Activated naive CD8-positive, alpha-beta T cell treated with anti-CD3 and anti-CD28 coated beads, Interleukin-2, amount 10 ng/mL, durations not matched to agents 7 days and 5 days (primary cell): ENCODE measurements around the gene MAVS. TPM values are rescaled to one million over a fixed set of nuclear protein-coding genes. Genes with fewer than 3 reads are reported as not detected.

Experiments used
- ATAC-seq: fragments of 150-1000 bp; cut with Tn5 transposase; one replicate; pipeline ENCODE4 v1.10.0; 2021; ENCODE audit warnings: low read depth, moderate library complexity
- POLR2A ChIA-PET: fragments of 350-600 bp; sonication (Branson Sonifier 250); formaldehyde crosslinking; loops from one replicate; lab custom pipeline; 2021; ENCODE audit warnings: antibody characterized with exemption; lab: Charles Lee
- DNase-seq: peaks from one replicate; pipeline ENCODE4 v3.0.0; 2021
- H3K27ac Mint-ChIP-seq: one replicate; pipeline ENCODE4 v1.8.0; 2022; ENCODE audit warnings: mild to moderate bottlenecking, mixed read lengths
- H3K27me3 Mint-ChIP-seq: one replicate; pipeline ENCODE4 v1.8.0; 2022; ENCODE audit warnings: mild to moderate bottlenecking, moderate library complexity, mixed read lengths
- H3K36me3 Mint-ChIP-seq: one replicate; pipeline ENCODE4 v1.8.0; 2021; ENCODE audit warnings: mild to moderate bottlenecking, mixed read lengths
- H3K4me1 Mint-ChIP-seq: one replicate; pipeline ENCODE4 v1.8.0; 2021; ENCODE audit warnings: mixed read lengths
- H3K4me3 Mint-ChIP-seq: one replicate; pipeline ENCODE4 v1.8.0; 2022; ENCODE audit warnings: mild to moderate bottlenecking, moderate library complexity, mixed read lengths
- H3K9me3 Mint-ChIP-seq: one replicate; pipeline ENCODE4 v1.8.0; 2021; ENCODE audit warnings: mixed read lengths
- microRNA-seq: library from miRNA; unstranded; fragments of <30 nt; microRNA quantifications from one replicate; pipeline ENCODE4 v1.2.0, GENCODE V29; 2022
- total RNA-seq, 2 experiments: library from RNA; stranded (reverse); gene quantifications; one replicate each; pipeline ENCODE4 v1.2.3, GENCODE V29; 2021

The MAVS gene
- total RNA-seq, 2 experiments from 2014 or later = 36.3 to 36.8 TPM

DNA sequence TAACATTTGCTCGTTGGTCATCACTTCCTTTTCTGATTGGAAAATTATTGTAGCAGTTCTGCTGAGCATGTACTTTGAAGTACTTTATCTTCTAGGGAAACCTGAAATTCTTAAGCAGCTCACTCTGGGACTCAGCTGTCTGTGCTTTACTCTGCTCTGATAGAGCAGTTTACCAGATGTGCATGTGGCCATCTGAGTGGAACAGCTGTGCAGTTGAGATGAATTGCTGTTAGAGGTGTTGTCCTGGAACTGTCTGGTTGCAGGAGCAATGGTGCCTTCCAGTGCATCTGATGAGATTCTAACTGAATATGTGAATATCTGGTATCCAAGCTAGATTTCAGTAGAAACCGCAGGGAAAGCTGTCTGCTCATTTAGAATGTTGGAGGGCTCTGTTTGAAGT, 69.7 kb downstream of the MAVS start:
- POLR2A ChIA-PET = interaction anchor here (0.6 kb wide), 1 partner anchor 71 kb away, joined by 4 read pairs; no protein-coding TSS in a partner anchor
- Mint-ChIP-seq H3K36me3 (peaks cover 51% of the 10 kb centered on the region), H3K27ac (no peak overlapping the region), H3K4me3 (no peak overlapping the region), H3K27me3 (no peaks in the 10 kb centered on the region), H3K4me1 (peaks cover 15% of the 10 kb centered on the region), H3K9me3 (no peaks in the 10 kb centered on the region)
- DNase-seq = no peak
- no peak for ATAC-seq

GRCh38 chr20:3919352-3919751, 72.7 kb downstream of the MAVS start:
- peaks cover 35% of the 10 kb centered on the region for H3K36me3 Mint-ChIP-seq
- no peaks in the 10 kb centered on the region for H3K9me3 Mint-ChIP-seq
- H3K27ac Mint-ChIP-seq = peak overlapping the region; percentile 24
- DNase-seq (no peak), ATAC-seq (no peak)
- H3K4me1 Mint-ChIP-seq = peaks cover 27% of the 10 kb centered on the region
- H3K27me3 Mint-ChIP-seq = no peaks in the 10 kb centered on the region
- H3K4me3 Mint-ChIP-seq = no peak overlapping the region
- POLR2A ChIA-PET = interaction anchor here (0.8 to 1.2 kb wide), 2 partner anchors 9 to 146 kb away, joined by 3 to 4 read pairs; no protein-coding TSS in a partner anchor

DNA sequence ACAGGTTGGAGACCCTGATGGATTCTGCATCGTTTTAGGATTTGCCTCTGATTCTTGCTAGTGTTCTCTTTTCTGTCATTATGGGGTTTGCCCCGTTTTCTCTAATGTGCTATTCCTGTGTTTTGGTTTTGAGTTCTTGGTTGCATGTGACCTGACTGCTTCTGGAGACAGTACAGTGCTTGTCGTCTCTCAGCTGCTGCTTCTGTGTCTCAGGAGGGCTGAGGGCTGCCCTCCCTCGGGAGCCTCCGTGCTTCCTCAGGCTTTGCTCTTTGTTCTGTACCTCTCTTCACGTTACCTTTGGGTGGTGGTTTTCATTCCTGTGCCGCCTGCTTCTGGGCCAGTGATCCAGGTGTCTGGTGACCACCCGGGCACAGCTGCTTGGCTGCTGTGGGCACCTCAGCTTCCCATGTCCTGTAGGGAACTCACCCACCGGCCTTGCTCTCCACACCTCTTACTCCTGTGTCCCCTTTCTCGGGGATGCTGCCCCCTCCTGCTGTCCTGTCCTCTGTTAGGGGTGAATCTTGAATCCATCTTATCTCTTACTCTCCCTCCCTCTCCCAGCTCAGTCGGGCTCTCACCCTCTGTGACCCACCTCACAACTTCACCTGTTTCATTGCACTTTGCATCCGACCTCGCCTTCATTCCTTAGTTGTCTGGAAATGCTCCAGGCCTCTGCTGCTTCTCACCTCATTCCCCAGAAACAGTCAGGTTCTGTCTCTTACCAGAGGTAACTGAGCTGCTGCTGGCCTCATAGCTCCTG, 75.8 kb downstream of the MAVS start:
- no peaks in the 10 kb centered on the region for H3K9me3 Mint-ChIP-seq
- no peak overlapping the region for H3K4me3 Mint-ChIP-seq
- DNase-seq (no peak), ATAC-seq (no peak)
- peaks cover 33% of the 10 kb centered on the region for H3K4me1 Mint-ChIP-seq
- H3K27ac Mint-ChIP-seq = peak overlapping the region; percentile 56
- H3K27me3 Mint-ChIP-seq = no peaks in the 10 kb centered on the region
- POLR2A ChIA-PET = interaction anchor here (0.6 kb wide), 1 partner anchor 24 kb away, joined by 4 read pairs; no protein-coding TSS in a partner anchor
- H3K36me3 Mint-ChIP-seq = peaks cover 26% of the 10 kb centered on the region

- POLR2A ChIA-PET = interaction anchor here (0.6 kb wide), 1 partner anchor 24 kb away, joined by 4 read pairs; no protein-coding TSS in a partner anchor
- ATAC-seq (no peak), DNase-seq (no peak)
- Mint-ChIP-seq H3K9me3 (no peaks in the 10 kb centered on the region), H3K4me1 (peaks cover 34% of the 10 kb centered on the region), H3K27me3 (no peaks in the 10 kb centered on the region), H3K36me3 (peaks cover 26% of the 10 kb centered on the region), H3K4me3 (no peak overlapping the region), H3K27ac (no peak overlapping the region)
These were observed 76.3 kb downstream of the MAVS start for GRCh38 chr20:3922983-3923339.

DNA sequence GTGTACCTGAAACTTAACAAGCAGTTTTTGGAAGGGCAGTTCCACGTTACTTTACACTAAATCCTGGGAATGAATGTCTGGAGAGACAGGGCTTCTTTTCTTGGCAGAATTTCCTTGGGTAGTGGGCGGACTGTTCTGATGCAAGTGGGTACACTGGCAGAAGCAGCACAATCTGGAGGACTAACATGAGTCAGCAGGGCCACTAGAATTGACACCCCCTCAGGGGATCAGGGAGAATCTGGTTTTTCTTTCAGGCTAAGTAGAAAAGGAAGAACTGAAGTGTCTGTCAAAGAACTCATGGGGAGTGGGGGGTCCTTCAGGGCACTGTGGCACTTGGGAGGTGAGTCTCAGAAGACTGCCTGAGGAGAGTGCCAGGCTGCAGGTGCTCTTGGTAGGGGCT, 77.2 kb downstream of the MAVS start:
- Mint-ChIP-seq H3K27ac (peak overlapping the region; percentile 23), H3K27me3 (no peaks in the 10 kb centered on the region), H3K4me3 (no peak overlapping the region), H3K9me3 (no peaks in the 10 kb centered on the region), H3K36me3 (peaks cover 24% of the 10 kb centered on the region), H3K4me1 (peaks cover 37% of the 10 kb centered on the region)
- POLR2A ChIA-PET = no interaction called here
- DNase-seq (no peak), ATAC-seq (no peak)

DNA sequence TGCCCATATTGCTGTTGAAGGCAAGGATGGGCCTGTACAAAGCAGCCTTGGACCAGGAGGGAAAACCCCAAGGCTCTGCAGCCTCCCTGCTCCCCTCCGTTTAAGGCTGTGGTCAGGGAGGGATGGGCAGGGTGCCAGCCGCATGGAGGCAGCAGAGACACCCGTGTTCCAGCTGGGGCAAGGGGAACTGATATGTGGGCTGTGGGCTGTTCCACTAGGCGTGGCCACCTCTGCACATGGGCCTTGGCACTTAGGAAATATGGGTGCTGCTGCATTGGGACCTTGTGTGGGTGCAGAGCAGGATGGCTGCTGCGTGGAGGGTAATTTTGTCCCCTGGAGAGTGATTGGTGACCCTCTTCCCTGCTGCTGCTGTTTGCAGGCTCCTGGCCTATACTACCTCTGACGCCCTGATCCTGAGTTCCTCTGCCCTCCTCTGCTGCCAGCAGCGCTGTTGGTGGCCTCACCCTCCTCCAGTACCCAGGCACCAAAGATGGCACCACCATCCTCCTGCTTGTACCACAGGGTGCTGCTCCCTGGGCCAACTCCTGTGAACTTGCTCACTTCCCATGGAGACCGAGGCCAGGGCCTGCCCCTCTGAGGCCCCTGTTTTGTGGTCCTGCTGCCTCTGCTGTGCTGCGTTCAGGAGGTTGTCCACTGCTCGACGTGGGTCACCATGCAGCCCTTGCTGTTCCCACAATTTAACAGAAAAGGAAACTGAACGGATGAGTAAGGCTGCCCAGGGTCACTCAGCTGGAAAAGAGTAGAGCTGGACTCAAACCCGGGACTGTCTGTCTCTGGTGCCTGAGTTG, 77.9 kb downstream of the MAVS start:
- no peaks in the 10 kb centered on the region for H3K27me3 Mint-ChIP-seq
- H3K27ac Mint-ChIP-seq = no peak overlapping the region
- ATAC-seq (no peak), DNase-seq (no peak)
- H3K36me3 Mint-ChIP-seq = peaks cover 20% of the 10 kb centered on the region
- H3K4me1 Mint-ChIP-seq = peaks cover 39% of the 10 kb centered on the region
- H3K4me3 Mint-ChIP-seq = no peak overlapping the region
- H3K9me3 Mint-ChIP-seq = no peaks in the 10 kb centered on the region
- POLR2A ChIA-PET = interaction anchor here (1.2 kb wide), 1 partner anchor 9 kb away, joined by 3 read pairs; no protein-coding TSS in a partner anchor

DNA sequence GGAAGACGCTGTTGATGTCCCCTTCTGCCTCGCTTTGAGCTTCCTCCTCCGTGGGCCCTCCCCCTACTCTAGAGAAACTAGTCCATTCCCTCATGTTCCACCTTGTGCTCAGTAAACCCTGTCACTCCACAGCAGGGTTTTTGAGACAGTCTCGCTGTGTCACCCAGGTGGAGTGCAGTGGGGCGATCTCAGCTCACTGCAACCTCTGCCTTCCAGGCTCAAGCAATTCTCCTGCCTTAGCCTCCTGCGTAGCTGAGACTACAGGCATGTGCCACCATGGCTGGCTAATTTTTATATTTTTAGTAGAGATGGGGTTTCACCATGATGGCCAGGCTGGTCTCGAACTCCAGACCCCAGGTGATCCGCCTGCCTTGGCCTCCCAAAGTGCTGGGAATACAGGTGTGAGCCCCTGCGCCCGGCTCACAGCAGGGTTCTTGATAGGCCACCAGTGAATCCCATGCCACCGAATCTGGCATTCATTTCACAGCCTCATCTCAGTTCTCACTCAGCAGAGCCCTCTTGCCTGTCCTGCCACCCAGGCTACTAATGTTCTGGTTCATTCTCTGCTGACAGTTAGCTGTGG, 78.6 kb downstream of the MAVS start:
- DNase-seq = no peak
- POLR2A ChIA-PET = interaction anchor here (1.2 kb wide), 1 partner anchor 9 kb away, joined by 3 read pairs; no protein-coding TSS in a partner anchor
- no peak for ATAC-seq
- no peaks in the 10 kb centered on the region for H3K27me3 Mint-ChIP-seq
- H3K4me1 Mint-ChIP-seq = peaks cover 39% of the 10 kb centered on the region
- H3K4me3 Mint-ChIP-seq = no peak overlapping the region
- peaks cover 20% of the 10 kb centered on the region for H3K36me3 Mint-ChIP-seq
- H3K27ac Mint-ChIP-seq = no peak overlapping the region
- no peaks in the 10 kb centered on the region for H3K9me3 Mint-ChIP-seq

Small RNA genes lying within 50 kb of the gene (microRNA-seq; reads per million reads assigned to microRNA genes)
- gene MIR103A2 (not detected), gene MIR103B2 (not detected)

Other genes with a start within 250 kb of the MAVS start
- not detected for gene GFRA4, start 183.4 kb upstream of the MAVS start, total RNA-seq
- gene ADAM33, start 164.8 kb upstream of the MAVS start, total RNA-seq = not detected
- under 1 TPM; 0.20 to 0.25 TPM for gene SIGLEC1, start 134.2 kb upstream of the MAVS start, total RNA-seq
- gene HSPA12B, start 114.1 kb upstream of the MAVS start, total RNA-seq = not detected
- gene ADISSP, start 79.1 kb upstream of the MAVS start, total RNA-seq = 10 to 100 TPM; 21.9 to 22.1 TPM
- not detected for gene SPEF1, start 65.4 kb upstream of the MAVS start, total RNA-seq
- gene CENPB, start 60.1 kb upstream of the MAVS start, total RNA-seq = 10 to 100 TPM; 63.3 to 65.7 TPM
- gene CDC25B, start 50.5 kb upstream of the MAVS start, total RNA-seq = 100 to 1,000 TPM; 263 to 264 TPM
- 10 to 100 TPM; 11.1 to 12.5 TPM for gene AP5S1, start 26.3 kb upstream of the MAVS start, total RNA-seq
- 10 to 100 TPM; 76.6 to 80.1 TPM for gene PANK2, start 42.6 kb downstream of the MAVS start, total RNA-seq
- gene RNF24, start 168.7 kb downstream of the MAVS start, total RNA-seq = 10 to 100 TPM; 17.7 to 21.6 TPM